ENCODE measurements around the gene TNFAIP6. TPM values are rescaled to one million over a fixed set of nuclear protein-coding genes. Genes with fewer than 3 reads are reported as not detected.

The TNFAIP6 gene
- total and polyA plus RNA-seq, 2 donors (not counting 1 experiment from before 2014, with no cell fraction given), result 28.5 to 53.8 TPM

GRCh38 chr2:151395509-151396374, 38.4 kb downstream of the TNFAIP6 start:
- Histone ChIP-seq H3K4me3 (replicated peaks in 1 of 4; ENCODE audit: control extremely low read depth in 1 of 4, insufficient read depth in 1 of 4, low read depth in 3 of 4, low read length in 4 of 4) (no peak overlapping the region), H3K4me1 (ENCODE audit: control insufficient read depth, extremely low read depth, insufficient read depth, low read length) (no peaks in the 10 kb centered on the region), H3K79me2 (ENCODE audit: control insufficient read depth, insufficient read depth, low read length) (no peaks in the 10 kb centered on the region), H4K20me1 (ENCODE audit: control insufficient read depth, extremely low read depth, insufficient read depth, low read length) (no peaks in the 10 kb centered on the region), H3K36me3 (ENCODE audit: control insufficient read depth, insufficient read depth, low read length) (no peaks in the 10 kb centered on the region), H3K27me3 (ENCODE audit: control insufficient read depth, insufficient read depth, low read length) (no peaks in the 10 kb centered on the region), H3K9me3 (ENCODE audit: control insufficient read depth, insufficient read depth, low read depth, low read length) (no peaks in the 10 kb centered on the region), H3K27ac (ENCODE audit: insufficient read depth, low read length) (no peak overlapping the region), H3K4me2 (ENCODE audit: extremely low read depth, insufficient read depth, low read length) (no peak overlapping the region), H3K9ac (ENCODE audit: insufficient read depth, low read length) (no peak overlapping the region), H2AFZ (ENCODE audit: low read length) (no peak overlapping the region)
- DNase-seq (ENCODE audit: low read depth in 2 of 2), result no peak
- TF ChIP-seq EZH2 (IDR thresholded peaks at IDR 0.05; ENCODE audit: low read length, missing control alignments) (no peak), CTCF (conservative IDR thresholded peaks at IDR 0.05 in 1 of 2, IDR thresholded peaks at IDR 0.05 in 1 of 2; ENCODE audit: low read depth in 1 of 2, low read length in 2 of 2) (no peak)

- Histone ChIP-seq H3K27me3 (ENCODE audit: control insufficient read depth, insufficient read depth, low read length) (no peaks in the 10 kb centered on the region), H3K4me1 (ENCODE audit: control insufficient read depth, extremely low read depth, insufficient read depth, low read length) (no peaks in the 10 kb centered on the region), H2AFZ (ENCODE audit: low read length) (no peak overlapping the region), H4K20me1 (ENCODE audit: control insufficient read depth, extremely low read depth, insufficient read depth, low read length) (no peaks in the 10 kb centered on the region), H3K27ac (ENCODE audit: insufficient read depth, low read length) (no peak overlapping the region), H3K9me3 (ENCODE audit: control insufficient read depth, insufficient read depth, low read depth, low read length) (no peaks in the 10 kb centered on the region), H3K9ac (ENCODE audit: insufficient read depth, low read length) (no peak overlapping the region), H3K79me2 (ENCODE audit: control insufficient read depth, insufficient read depth, low read length) (no peaks in the 10 kb centered on the region), H3K4me2 (ENCODE audit: extremely low read depth, insufficient read depth, low read length) (no peak overlapping the region), H3K4me3 (replicated peaks in 1 of 4; ENCODE audit: control extremely low read depth in 1 of 4, insufficient read depth in 1 of 4, low read depth in 3 of 4, low read length in 4 of 4) (no peak overlapping the region), H3K36me3 (ENCODE audit: control insufficient read depth, insufficient read depth, low read length) (no peaks in the 10 kb centered on the region)
- no peak for TF ChIP-seq EZH2 (IDR thresholded peaks at IDR 0.05; ENCODE audit: low read length, missing control alignments)
- no peak for TF ChIP-seq CTCF (conservative IDR thresholded peaks at IDR 0.05 in 1 of 2, IDR thresholded peaks at IDR 0.05 in 1 of 2; ENCODE audit: low read depth in 1 of 2, low read length in 2 of 2)
- no peak for DNase-seq (ENCODE audit: low read depth in 2 of 2)
These were observed 42.6 kb downstream of the TNFAIP6 start for GRCh38 chr2:151399981-151400380.

GRCh38 chr2:151401149-151401548, 43.8 kb downstream of the TNFAIP6 start:
- H3K4me1 ChIP-seq (ENCODE audit: control insufficient read depth, extremely low read depth, insufficient read depth, low read length), result no peaks in the 10 kb centered on the region
- no peak for DNase-seq (ENCODE audit: low read depth in 2 of 2)

More at GRCh38 chr2:151401149-151401548, 43.8 kb downstream of the TNFAIP6 start:
- H3K27me3 ChIP-seq (ENCODE audit: control insufficient read depth, insufficient read depth, low read length), result no peaks in the 10 kb centered on the region
- no peak overlapping the region for H3K9ac ChIP-seq (ENCODE audit: insufficient read depth, low read length)
- no peak overlapping the region for H3K4me2 ChIP-seq (ENCODE audit: extremely low read depth, insufficient read depth, low read length)
- no peaks in the 10 kb centered on the region for H3K9me3 ChIP-seq (ENCODE audit: control insufficient read depth, insufficient read depth, low read depth, low read length)
- no peak overlapping the region for H3K27ac ChIP-seq (ENCODE audit: insufficient read depth, low read length)
- no peaks in the 10 kb centered on the region for H3K79me2 ChIP-seq (ENCODE audit: control insufficient read depth, insufficient read depth, low read length)
- H3K36me3 ChIP-seq (ENCODE audit: control insufficient read depth, insufficient read depth, low read length), result no peaks in the 10 kb centered on the region
- no peak overlapping the region for H3K4me3 ChIP-seq (replicated peaks in 1 of 4; ENCODE audit: control extremely low read depth in 1 of 4, insufficient read depth in 1 of 4, low read depth in 3 of 4, low read length in 4 of 4)
- no peaks in the 10 kb centered on the region for H4K20me1 ChIP-seq (ENCODE audit: control insufficient read depth, extremely low read depth, insufficient read depth, low read length)
- H2AFZ ChIP-seq (ENCODE audit: low read length), result no peak overlapping the region
- TF ChIP-seq EZH2 (IDR thresholded peaks at IDR 0.05; ENCODE audit: low read length, missing control alignments), result no peak
